ENCODE results near the gene BMP6.

Gene BMP6

DNA sequence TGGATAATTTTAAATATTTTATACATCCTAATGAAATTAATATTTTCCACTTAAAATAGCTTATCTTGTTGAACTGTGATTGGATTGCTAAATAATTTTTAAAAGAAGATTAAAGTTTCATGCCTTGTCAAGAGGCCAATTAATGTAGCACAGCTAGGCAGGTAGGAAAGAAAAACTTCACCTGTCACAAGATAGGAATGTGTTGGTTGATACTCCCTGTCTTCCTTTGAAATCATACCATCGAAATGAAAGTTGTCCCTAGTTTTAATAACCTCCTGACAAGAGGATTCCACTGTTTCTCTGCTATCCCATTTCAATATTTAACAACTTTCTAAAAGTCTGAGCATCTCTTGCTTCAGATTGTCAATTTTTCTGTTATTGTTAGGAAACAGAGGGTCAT lies 80.8 kb downstream of the BMP6 start:
- Histone ChIP-seq H3K36me3 (ENCODE audit: control insufficient read depth in 1 of 2, insufficient read depth in 2 of 2, low read depth in 1 of 2, low read length in 2 of 2) (no peaks in the 10 kb centered on the region), H2BK120ac (ENCODE audit: low read depth, low read length) (no peak overlapping the region), H2AK5ac (ENCODE audit: low read length, severe bottlenecking) (no peak overlapping the region), H3K27ac (ENCODE audit: low read length, poor library complexity, severe bottlenecking) (no peak overlapping the region), H3K18ac (ENCODE audit: low read depth in 1 of 2, low read length in 2 of 2) (no peak overlapping the region), H2BK15ac (ENCODE audit: low read depth, poor library complexity, severe bottlenecking) (no peak overlapping the region), H2BK12ac (ENCODE audit: low read length in 2 of 2) (no peak overlapping the region), H3K4me1 (ENCODE audit: control insufficient read depth, insufficient read depth, low read depth, low read length) (no peaks in the 10 kb centered on the region), H3K9me3 (ENCODE audit: control insufficient read depth, low read length) (no peaks in the 10 kb centered on the region), H3K4ac (ENCODE audit: low read depth in 1 of 2, low read length in 2 of 2) (no peak overlapping the region), H4K91ac (ENCODE audit: low read length) (no peak overlapping the region), H2AFZ (ENCODE audit: low read depth, low read length) (no peak overlapping the region), H4K8ac (ENCODE audit: low read length) (no peak overlapping the region), H2BK5ac (ENCODE audit: low read depth, low read length, poor library complexity, severe bottlenecking) (no peak overlapping the region), H3K14ac (ENCODE audit: low read length in 2 of 2) (no peak overlapping the region), H3K79me1 (replicated peaks; ENCODE audit: low read length, poor library complexity, severe bottlenecking) (no peaks in the 10 kb centered on the region), H3K23ac (ENCODE audit: low read length in 2 of 2) (no peak overlapping the region), H3K27me3 (ENCODE audit: control insufficient read depth in 1 of 2, insufficient read depth in 1 of 2, low read length in 2 of 2) (peaks cover 0 to 3% of the 10 kb centered on the region in 2 experiments), H3K4me3 (ENCODE audit: insufficient read depth in 1 of 2, low read depth in 1 of 2, low read length in 2 of 2) (no peak overlapping the region), H3K4me2 (ENCODE audit: low read length, poor library complexity, severe bottlenecking) (no peak overlapping the region), H3K9ac (ENCODE audit: low read length) (no peak overlapping the region)
- DNase-seq = no peak
- 56% methylated on average over 1 of the region's 1 CpG for WGBS

DNA sequence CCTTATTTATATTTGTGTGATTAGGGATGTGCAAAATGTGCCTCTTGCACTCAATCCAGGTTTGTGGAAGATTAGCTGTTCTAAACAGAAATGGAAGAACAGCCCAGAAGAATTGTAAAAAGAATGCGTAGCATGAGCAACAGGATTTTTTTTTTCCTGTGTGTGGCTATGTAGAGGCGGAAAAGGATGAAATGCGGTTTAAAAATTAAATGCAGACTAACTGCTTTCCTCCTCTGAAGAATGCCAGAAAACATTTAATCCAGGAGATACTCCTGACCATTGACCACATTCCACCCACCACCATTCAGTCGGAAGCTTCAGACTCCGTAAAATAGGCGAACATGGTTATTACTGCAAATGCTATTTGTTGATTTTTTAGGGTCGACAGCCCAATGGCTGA lies 83.4 kb downstream of the BMP6 start:
- Histone ChIP-seq H3K4ac (ENCODE audit: low read depth in 1 of 2, low read length in 2 of 2) (no peak overlapping the region), H3K79me1 (replicated peaks; ENCODE audit: low read length, poor library complexity, severe bottlenecking) (no peaks in the 10 kb centered on the region), H3K14ac (ENCODE audit: low read length in 2 of 2) (no peak overlapping the region), H3K9me3 (ENCODE audit: control insufficient read depth, low read length) (no peaks in the 10 kb centered on the region), H3K27me3 (ENCODE audit: control insufficient read depth in 1 of 2, insufficient read depth in 1 of 2, low read length in 2 of 2) (no peaks in the 10 kb centered on the region), H2BK5ac (ENCODE audit: low read depth, low read length, poor library complexity, severe bottlenecking) (no peak overlapping the region), H3K9ac (ENCODE audit: low read length) (no peak overlapping the region), H3K4me2 (ENCODE audit: low read length, poor library complexity, severe bottlenecking) (no peak overlapping the region), H3K23ac (ENCODE audit: low read length in 2 of 2) (no peak overlapping the region), H3K4me1 (ENCODE audit: control insufficient read depth, insufficient read depth, low read depth, low read length) (no peaks in the 10 kb centered on the region), H2BK12ac (ENCODE audit: low read length in 2 of 2) (no peak overlapping the region), H3K36me3 (ENCODE audit: control insufficient read depth in 1 of 2, insufficient read depth in 2 of 2, low read depth in 1 of 2, low read length in 2 of 2) (no peaks in the 10 kb centered on the region), H2BK120ac (ENCODE audit: low read depth, low read length) (no peak overlapping the region), H3K18ac (ENCODE audit: low read depth in 1 of 2, low read length in 2 of 2) (no peak overlapping the region), H3K27ac (ENCODE audit: low read length, poor library complexity, severe bottlenecking) (no peak overlapping the region), H2AFZ (ENCODE audit: low read depth, low read length) (no peak overlapping the region), H4K8ac (ENCODE audit: low read length) (no peak overlapping the region), H4K91ac (ENCODE audit: low read length) (no peak overlapping the region), H2BK15ac (ENCODE audit: low read depth, poor library complexity, severe bottlenecking) (no peak overlapping the region), H2AK5ac (ENCODE audit: low read length, severe bottlenecking) (no peak overlapping the region), H3K4me3 (ENCODE audit: insufficient read depth in 1 of 2, low read depth in 1 of 2, low read length in 2 of 2) (no peak overlapping the region)
- no peak for DNase-seq
- 94% methylated on average over 5 of the region's 7 CpGs for WGBS

DNA sequence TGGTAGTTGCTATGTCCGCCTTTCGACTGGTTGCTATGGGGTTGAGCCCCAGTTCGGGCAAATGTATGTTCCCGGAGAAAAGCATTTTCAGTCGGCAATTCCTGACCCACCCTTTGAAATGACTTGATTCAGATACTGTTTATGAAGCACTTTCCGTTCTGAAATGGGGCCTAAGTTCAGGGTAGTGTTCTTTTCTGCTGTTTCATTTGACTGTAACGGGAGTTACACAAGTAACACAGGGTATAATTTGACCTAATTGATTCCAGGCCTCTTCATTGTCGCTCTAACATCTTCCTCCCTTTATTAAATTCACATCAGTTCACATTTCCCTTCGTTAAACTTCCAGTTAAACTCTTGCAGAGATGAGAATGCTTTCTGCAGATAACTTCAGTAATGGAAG lies 85.5 kb downstream of the BMP6 start:
- Histone ChIP-seq H3K27me3 (ENCODE audit: control insufficient read depth in 1 of 2, insufficient read depth in 1 of 2, low read length in 2 of 2) (no peaks in the 10 kb centered on the region), H3K27ac (ENCODE audit: low read length, poor library complexity, severe bottlenecking) (no peak overlapping the region), H2BK12ac (ENCODE audit: low read length in 2 of 2) (no peak overlapping the region), H3K9me3 (ENCODE audit: control insufficient read depth, low read length) (no peaks in the 10 kb centered on the region), H3K9ac (ENCODE audit: low read length) (no peak overlapping the region), H3K14ac (ENCODE audit: low read length in 2 of 2) (no peak overlapping the region), H2BK5ac (ENCODE audit: low read depth, low read length, poor library complexity, severe bottlenecking) (no peak overlapping the region), H2AFZ (ENCODE audit: low read depth, low read length) (no peak overlapping the region), H3K4me1 (ENCODE audit: control insufficient read depth, insufficient read depth, low read depth, low read length) (no peaks in the 10 kb centered on the region), H3K4me3 (ENCODE audit: insufficient read depth in 1 of 2, low read depth in 1 of 2, low read length in 2 of 2) (no peak overlapping the region), H3K18ac (ENCODE audit: low read depth in 1 of 2, low read length in 2 of 2) (no peak overlapping the region), H2BK120ac (ENCODE audit: low read depth, low read length) (no peak overlapping the region), H2AK5ac (ENCODE audit: low read length, severe bottlenecking) (no peak overlapping the region), H3K79me1 (replicated peaks; ENCODE audit: low read length, poor library complexity, severe bottlenecking) (no peaks in the 10 kb centered on the region), H2BK15ac (ENCODE audit: low read depth, poor library complexity, severe bottlenecking) (no peak overlapping the region), H4K8ac (ENCODE audit: low read length) (no peak overlapping the region), H3K4me2 (ENCODE audit: low read length, poor library complexity, severe bottlenecking) (no peak overlapping the region), H3K23ac (ENCODE audit: low read length in 2 of 2) (no peak overlapping the region), H3K36me3 (ENCODE audit: control insufficient read depth in 1 of 2, insufficient read depth in 2 of 2, low read depth in 1 of 2, low read length in 2 of 2) (no peaks in the 10 kb centered on the region), H4K91ac (ENCODE audit: low read length) (no peak overlapping the region), H3K4ac (ENCODE audit: low read depth in 1 of 2, low read length in 2 of 2) (no peak overlapping the region)
- 82% methylated on average over 8 of the region's 9 CpGs for WGBS
- DNase-seq = no peak

DNA sequence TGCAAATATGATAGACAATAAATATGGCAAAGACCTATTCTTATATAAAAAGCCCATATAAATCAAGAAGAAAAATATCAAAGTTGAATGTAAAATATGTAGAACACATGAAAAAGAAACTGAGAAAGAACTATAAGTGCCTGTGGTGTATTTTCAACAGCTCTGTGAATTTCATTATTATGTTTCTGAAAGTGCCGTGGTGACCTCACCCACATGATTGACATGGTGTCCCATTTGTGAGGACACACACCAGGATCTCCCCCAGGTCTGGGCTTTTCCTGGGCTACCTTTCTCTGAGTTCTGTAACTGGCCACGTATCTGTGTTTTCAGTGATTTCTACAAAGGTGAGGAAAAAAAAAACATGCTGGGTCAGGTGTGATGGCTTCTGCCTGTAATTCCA lies 86.7 kb downstream of the BMP6 start:
- H3K4ac ChIP-seq (ENCODE audit: low read depth in 1 of 2, low read length in 2 of 2) = no peak overlapping the region
- no peak overlapping the region for H3K18ac ChIP-seq (ENCODE audit: low read depth in 1 of 2, low read length in 2 of 2)
- H4K91ac ChIP-seq (ENCODE audit: low read length) = no peak overlapping the region
- H3K14ac ChIP-seq (ENCODE audit: low read length in 2 of 2) = no peak overlapping the region
- H3K27ac ChIP-seq (ENCODE audit: low read length, poor library complexity, severe bottlenecking) = no peak overlapping the region
- no peak overlapping the region for H2BK5ac ChIP-seq (ENCODE audit: low read depth, low read length, poor library complexity, severe bottlenecking)
- no peak overlapping the region for H3K9ac ChIP-seq (ENCODE audit: low read length)
- no peak overlapping the region for H2BK15ac ChIP-seq (ENCODE audit: low read depth, poor library complexity, severe bottlenecking)
- H3K4me3 ChIP-seq (ENCODE audit: insufficient read depth in 1 of 2, low read depth in 1 of 2, low read length in 2 of 2) = no peak overlapping the region
- no peak overlapping the region for H2AFZ ChIP-seq (ENCODE audit: low read depth, low read length)
- no peaks in the 10 kb centered on the region for H3K4me1 ChIP-seq (ENCODE audit: control insufficient read depth, insufficient read depth, low read depth, low read length)
- H2BK12ac ChIP-seq (ENCODE audit: low read length in 2 of 2) = no peak overlapping the region
- H3K27me3 ChIP-seq (ENCODE audit: control insufficient read depth in 1 of 2, insufficient read depth in 1 of 2, low read length in 2 of 2) = no peaks in the 10 kb centered on the region
- H3K79me1 ChIP-seq (replicated peaks; ENCODE audit: low read length, poor library complexity, severe bottlenecking) = no peaks in the 10 kb centered on the region
- 43% methylated on average over 2 of the region's 2 CpGs for WGBS
- H3K36me3 ChIP-seq (ENCODE audit: control insufficient read depth in 1 of 2, insufficient read depth in 2 of 2, low read depth in 1 of 2, low read length in 2 of 2) = no peaks in the 10 kb centered on the region
- no peaks in the 10 kb centered on the region for H3K9me3 ChIP-seq (ENCODE audit: control insufficient read depth, low read length)
- no peak overlapping the region for H3K23ac ChIP-seq (ENCODE audit: low read length in 2 of 2)
- no peak overlapping the region for H2AK5ac ChIP-seq (ENCODE audit: low read length, severe bottlenecking)
- no peak overlapping the region for H3K4me2 ChIP-seq (ENCODE audit: low read length, poor library complexity, severe bottlenecking)
- H4K8ac ChIP-seq (ENCODE audit: low read length) = no peak overlapping the region
- DNase-seq = no peak
- H2BK120ac ChIP-seq (ENCODE audit: low read depth, low read length) = no peak overlapping the region
